A549 (cell line): Measurements from ENCODE around the gene MRPL28. TPM values are rescaled to one million over a fixed set of nuclear protein-coding genes. Genes with fewer than 3 reads are reported as not detected.

ENCODE experiments used
- ATAC-seq, 2 experiments: fragments of 200-7000 bp in 1 of 2; fragments of >200 bp in 1 of 2; cut with Nextera tagmentation in 1 of 2; cut with Tn5 transposase in 1 of 2; 3 replicates each; pipeline versions ENCODE4 v1.8.0 to v1.9.1; 2018 to 2020; ENCODE audit warnings: mild to moderate bottlenecking in 1 of 2, moderate library complexity in 1 of 2
- CTCF ChIA-PET: fragments of 300-600 bp; sonication (Branson Sonifier 250); formaldehyde crosslinking; extraction: SDS; loops from one replicate; lab custom pipeline; 2021; ENCODE audit warnings: antibody characterized with exemption, inconsistent platforms; lab: Yijun Ruan, JAX
- POLR2A ChIA-PET: fragments of 350-600 bp; formaldehyde crosslinking; extraction: SDS; loops from one replicate; lab custom pipeline; 2021; ENCODE audit warnings: antibody characterized with exemption, inconsistent platforms; lab: Yijun Ruan, JAX
- DNase-seq, 2 experiments: peaks; one replicate each; pipeline versions ENCODE4 v3.0.0 to v3.0.0-alpha.2; 2011 to 2016; ENCODE audit warnings: low read depth in 1 of 2, low spot score in 1 of 2
- FAIRE-seq: peaks from 2 replicates; lab custom pipeline; 2011; peaks lifted over from hg19 to GRCh38; lab: Jason Lieb, UNC
- H3K27ac ChIP-seq, 2 experiments: fragments of >200 bp; sonication (Bioruptor Twin); formaldehyde crosslinking; 3 replicates each; pipeline ENCODE4 v1.5.1; 2016 to 2017
- H3K4me1 ChIP-seq: fragments of >200 bp; sonication (Bioruptor Twin); formaldehyde crosslinking; 3 replicates; pipeline ENCODE4 v1.6.1; 2016
- H3K4me2 ChIP-seq: fragments of >200 bp; sonication (Bioruptor Twin); formaldehyde crosslinking; 3 replicates; pipeline ENCODE4 v1.6.1; 2016
- H3K4me3 ChIP-seq: fragments of >200 bp; sonication (Bioruptor Twin); formaldehyde crosslinking; 3 replicates; pipeline ENCODE4 v1.5.1; 2016
- H3K9me3 ChIP-seq: fragments of >200 bp; sonication (Bioruptor Twin); formaldehyde crosslinking; 3 replicates; pipeline ENCODE4 v1.6.1; 2016
- BHLHE40 ChIP-seq: IDR thresholded peaks from 2 replicates; pipeline ENCODE4 v1.6.1; 2012; ENCODE audit warnings: low read depth, low read length, inconsistent platforms
- CEBPB ChIP-seq, 2 experiments: fragments of >200 bp in 1 of 2; sonication (Bioruptor Twin) in 1 of 2; formaldehyde crosslinking in 1 of 2; IDR thresholded peaks; 2 replicates each; pipeline ENCODE4 v1.6.1; 2012 to 2016
- EP300 ChIP-seq, 2 experiments: fragments of >200 bp; sonication (Bioruptor Twin); formaldehyde crosslinking; IDR thresholded peaks; 2 replicates in 1 of 2; 3 replicates in 1 of 2; pipeline ENCODE4 v1.6.1; 2016 to 2017
- ESRRA ChIP-seq: fragments of 150-350 bp; IDR thresholded peaks from 2 replicates; pipeline ENCODE4 v1.6.1; 2014; ENCODE audit warnings: mild to moderate bottlenecking, low read length, borderline replicate concordance
- FOXS1 ChIP-seq: fragments of 250-450 bp; sonication (Bioruptor Pico); IDR thresholded peaks from 2 replicates; pipeline ENCODE4 v1.5.0; 2020; ENCODE audit warnings: mild to moderate bottlenecking, moderate library complexity
- GATA3 ChIP-seq: IDR thresholded peaks from 2 replicates; pipeline ENCODE4 v1.6.1; 2012; ENCODE audit warnings: borderline replicate concordance
- HEYL ChIP-seq: fragments of 250-450 bp; sonication (Bioruptor Pico); IDR thresholded peaks from 2 replicates; pipeline ENCODE4 v1.8.0; 2021; ENCODE audit warnings: mild to moderate bottlenecking, moderate library complexity
- HOXB13 ChIP-seq: fragments of 250-450 bp; sonication (Bioruptor Pico); IDR thresholded peaks from 2 replicates; pipeline ENCODE4 v1.5.0; 2020; ENCODE audit warnings: low read depth, mild to moderate bottlenecking, moderate library complexity
- HOXB5 ChIP-seq: fragments of 250-450 bp; sonication (Bioruptor Pico); IDR thresholded peaks from 2 replicates; pipeline ENCODE4 v1.5.0; 2020; ENCODE audit warnings: mild to moderate bottlenecking, moderate library complexity
- MAFK ChIP-seq: fragments of 450-650 bp; IDR thresholded peaks from 2 replicates; pipeline ENCODE4 v1.6.1; 2014; ENCODE audit not compliant: partially characterized antibody
- MAZ ChIP-seq: fragments of 150-350 bp; IDR thresholded peaks from 2 replicates; pipeline ENCODE4 v1.6.1; 2014; ENCODE audit warnings: antibody characterized with exemption, low read depth, low read length, borderline replicate concordance
- NR3C1 ChIP-seq: fragments of >200 bp; sonication (Bioruptor Twin); formaldehyde crosslinking; IDR thresholded peaks from 3 replicates; pipeline ENCODE4 v1.6.1; 2017
- PHF8 ChIP-seq: fragments of 200-600 bp; sonication (generic); IDR thresholded peaks from 2 replicates; pipeline ENCODE4 v1.6.1; 2016; ENCODE audit warnings: low read depth, mild to moderate bottlenecking, antibody characterized with exemption, moderate library complexity, borderline replicate concordance
- RAD21 ChIP-seq, 2 experiments: fragments of >200 bp in 1 of 2; sonication (Bioruptor Twin) in 1 of 2; formaldehyde crosslinking in 1 of 2; IDR thresholded peaks in 1 of 2; conservative IDR thresholded peaks in 1 of 2; 2 replicates in 1 of 2; 3 replicates in 1 of 2; pipeline ENCODE4 v1.6.1; 2012 to 2018; ENCODE audit warnings: inconsistent platforms in 1 of 2
- RARB ChIP-seq: fragments of 250-450 bp; sonication (Bioruptor Pico); IDR thresholded peaks from 2 replicates; pipeline ENCODE4 v1.8.0; 2021; ENCODE audit warnings: mild to moderate bottlenecking, moderate library complexity
- RCOR1 ChIP-seq: fragments of 150-350 bp; IDR thresholded peaks from 2 replicates; pipeline ENCODE4 v1.6.1; 2014; ENCODE audit warnings: antibody characterized with exemption, low read length, low read depth
- RFX5 ChIP-seq: fragments of 450-650 bp; IDR thresholded peaks from 2 replicates; pipeline ENCODE4 v1.7.1; 2014; ENCODE audit warnings: antibody characterized with exemption, mild to moderate bottlenecking, moderate library complexity
- RNF2 ChIP-seq: fragments of 200-600 bp; sonication (generic); IDR thresholded peaks from 2 replicates; pipeline ENCODE4 v1.6.1; 2016; ENCODE audit warnings: low read depth, mild to moderate bottlenecking, antibody characterized with exemption, moderate library complexity, borderline replicate concordance
- SREBF2 ChIP-seq: fragments of 450-650 bp; IDR thresholded peaks from 2 replicates; pipeline ENCODE4 v1.6.1; 2014; ENCODE audit warnings: mild to moderate bottlenecking, moderate library complexity
- TP53 ChIP-seq: fragments of 250-450 bp; sonication (Bioruptor Pico); IDR thresholded peaks from 2 replicates; pipeline ENCODE4 v1.5.0; 2021; ENCODE audit warnings: mild to moderate bottlenecking, moderate library complexity
- ZC3H11A ChIP-seq: fragments of 450-650 bp; IDR thresholded peaks from 2 replicates; pipeline ENCODE4 v1.6.1; 2014; ENCODE audit warnings: antibody characterized with exemption, mild to moderate bottlenecking
- ZFP36 ChIP-seq: fragments of 450-650 bp; IDR thresholded peaks from 2 replicates; pipeline ENCODE4 v1.6.1; 2014; ENCODE audit warnings: borderline replicate concordance; ENCODE audit not compliant: partially characterized antibody
- WGBS: methylation state at CpG from one replicate; pipeline ENCODE4 v1.1.6; 2017; ENCODE audit errors: missing lambda C conversion rate; 5-methylcytosine and 5-hydroxymethylcytosine counted together
- polyA plus RNA-seq, 4 experiments: library from polyadenylated mRNA; depleted of rRNA in 3 of 4; stranded (reverse); fragments of >200 nt; fragmentation: RNase III in 1 of 4; extraction: RNeasy Plus Mini Kit Qiagen cat#74134 plus additional on column Dnase treatment in 1 of 4; gene quantifications; 2 replicates in 3 of 4; 3 replicates in 1 of 4; pipeline ENCODE4 v1.2.3, GENCODE V29; 2011 to 2017
- TF ChIP-seq, protein P1 (sequence below): fragments of >200 bp; sonication (Bioruptor Twin); formaldehyde crosslinking; IDR thresholded peaks from 3 replicates; pipeline ENCODE4 v1.6.1; 2016
- TF ChIP-seq, protein P2 (sequence below): fragments of 450-650 bp; IDR thresholded peaks from 2 replicates; pipeline ENCODE4 v1.6.1; 2014; ENCODE audit warnings: antibody characterized with exemption
- TF ChIP-seq, protein P3 (sequence below): IDR thresholded peaks from 2 replicates; pipeline ENCODE4 v1.6.1; 2012

MRPL28 gene
- polyA plus RNA-seq, 2 of the 4 experiments (the other 2 are of a cell fraction), result 130 to 139 TPM

DNA sequence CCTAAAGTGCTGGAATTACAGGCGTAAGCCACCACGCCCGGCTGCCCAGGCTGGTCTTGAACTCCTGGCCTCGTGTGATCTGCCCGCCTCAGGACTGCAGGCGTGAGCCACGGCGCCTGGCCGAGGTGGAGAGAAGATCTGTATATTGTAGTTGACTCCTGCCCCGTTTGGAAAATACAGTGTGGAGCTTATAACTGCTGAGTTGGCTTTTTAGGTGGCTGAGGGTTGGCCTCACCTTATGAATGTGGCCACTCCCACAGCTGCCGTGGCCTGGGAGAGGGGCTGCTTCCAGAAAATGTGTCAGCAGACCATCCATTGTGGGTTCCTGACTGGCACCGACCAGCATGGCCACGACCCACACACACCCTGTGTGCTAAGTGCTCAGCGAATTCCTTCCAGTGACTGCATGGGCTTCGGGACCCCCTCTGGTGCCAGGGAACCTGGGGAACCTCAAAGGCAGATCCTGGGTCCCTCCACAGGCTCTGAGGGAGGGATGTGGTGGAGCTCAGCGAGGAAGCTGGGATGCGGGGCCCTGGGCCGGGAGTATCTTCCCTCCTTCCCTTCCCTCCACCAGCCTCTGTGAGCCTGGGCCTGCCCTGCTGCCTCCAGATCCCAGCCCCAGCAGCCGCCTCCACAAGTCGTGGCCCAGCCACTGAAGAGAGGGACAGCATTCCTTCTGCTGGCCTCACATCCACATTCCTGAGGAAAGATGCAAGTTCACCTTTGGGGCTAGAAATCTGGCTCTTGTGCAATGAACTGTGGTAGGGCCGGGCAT is 44.2 kb upstream of the MRPL28 start:
- ATAC-seq (peak in 1 of 2 experiments; percentile 22; a peak in 2 of 6 replicates), FAIRE-seq (no peak), DNase-seq (no peak)
- H3K9me3 ChIP-seq, result no peaks in the 10 kb centered on the region
- no peak overlapping the region for H3K27ac ChIP-seq
- TF ChIP-seq ZC3H11A (no peak), MAFK (peak; percentile 95)
- no peaks in the 10 kb centered on the region for H3K4me1 ChIP-seq
- H3K4me3 ChIP-seq, result no peak overlapping the region
- no peak overlapping the region for H3K4me2 ChIP-seq
- ChIA-PET CTCF (interaction anchor here (1.3 to 1.6 kb wide), 2 partner anchors 9 to 349 kb away, joined by 3 to 5 read pairs; no protein-coding TSS in a partner anchor), POLR2A (interaction anchor here (0.9 kb wide), 1 partner anchor 13 kb away, joined by 3 read pairs; the partner anchor contains the start of gene DECR2)
- 83% methylated on average over 21 of the region's 21 CpGs for WGBS

DNA sequence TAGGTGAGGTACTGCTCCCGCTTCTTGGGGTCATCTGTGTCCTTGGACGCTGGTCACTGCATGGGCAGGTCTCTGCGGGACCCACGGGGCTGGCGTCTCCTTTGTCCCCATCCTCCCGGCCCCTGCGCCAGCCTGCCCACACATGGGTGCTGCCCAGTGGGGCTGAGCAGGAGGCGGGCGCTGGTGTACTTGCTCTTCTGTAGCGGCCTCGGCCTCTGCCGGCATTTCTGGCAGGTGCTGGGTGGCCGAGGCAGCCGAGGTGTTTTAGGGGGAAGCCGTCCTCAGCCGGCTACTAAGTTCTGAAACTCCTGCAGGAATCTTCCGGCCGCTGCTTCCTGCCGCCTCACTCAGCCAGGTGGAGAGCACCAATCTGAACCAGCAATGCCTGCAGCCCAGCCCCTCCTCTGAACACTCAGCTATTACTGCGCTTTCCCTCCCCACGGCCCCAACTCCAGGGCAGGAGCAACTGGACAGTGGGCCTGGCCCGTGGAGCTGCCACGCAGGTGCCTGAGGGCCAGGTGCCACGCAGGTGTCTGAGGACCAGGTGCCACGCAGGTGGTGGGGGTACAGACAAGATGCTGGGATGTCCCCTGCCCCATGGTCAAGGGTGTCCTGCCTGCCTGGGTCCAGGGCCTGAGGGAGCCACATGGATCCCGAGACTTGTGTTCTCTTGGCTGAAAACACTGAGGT is 41.4 kb upstream of the MRPL28 start:
- Histone ChIP-seq H3K4me3 (no peak overlapping the region), H3K9me3 (no peaks in the 10 kb centered on the region), H3K4me2 (no peak overlapping the region), H3K27ac (no peak overlapping the region), H3K4me1 (no peaks in the 10 kb centered on the region)
- ChIA-PET POLR2A (no interaction called here), CTCF (interaction anchor here (0.8 kb wide), 1 partner anchor 71 kb away, joined by 4 read pairs; no protein-coding TSS in a partner anchor)
- FAIRE-seq, result no peak
- no peak for DNase-seq
- WGBS, result 96% methylated on average over 16 of the region's 26 CpGs
- ATAC-seq, result no peak
- TF ChIP-seq, protein P1, sequence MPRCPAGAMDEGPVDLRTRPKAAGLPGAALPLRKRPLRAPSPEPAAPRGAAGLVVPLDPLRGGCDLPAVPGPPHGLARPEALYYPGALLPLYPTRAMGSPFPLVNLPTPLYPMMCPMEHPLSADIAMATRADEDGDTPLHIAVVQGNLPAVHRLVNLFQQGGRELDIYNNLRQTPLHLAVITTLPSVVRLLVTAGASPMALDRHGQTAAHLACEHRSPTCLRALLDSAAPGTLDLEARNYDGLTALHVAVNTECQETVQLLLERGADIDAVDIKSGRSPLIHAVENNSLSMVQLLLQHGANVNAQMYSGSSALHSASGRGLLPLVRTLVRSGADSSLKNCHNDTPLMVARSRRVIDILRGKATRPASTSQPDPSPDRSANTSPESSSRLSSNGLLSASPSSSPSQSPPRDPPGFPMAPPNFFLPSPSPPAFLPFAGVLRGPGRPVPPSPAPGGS, result no peak
- TF ChIP-seq HOXB13 (CRISPR knock-in tag) (no peak), NR3C1 (no peak), RNF2 (no peak)

DNA sequence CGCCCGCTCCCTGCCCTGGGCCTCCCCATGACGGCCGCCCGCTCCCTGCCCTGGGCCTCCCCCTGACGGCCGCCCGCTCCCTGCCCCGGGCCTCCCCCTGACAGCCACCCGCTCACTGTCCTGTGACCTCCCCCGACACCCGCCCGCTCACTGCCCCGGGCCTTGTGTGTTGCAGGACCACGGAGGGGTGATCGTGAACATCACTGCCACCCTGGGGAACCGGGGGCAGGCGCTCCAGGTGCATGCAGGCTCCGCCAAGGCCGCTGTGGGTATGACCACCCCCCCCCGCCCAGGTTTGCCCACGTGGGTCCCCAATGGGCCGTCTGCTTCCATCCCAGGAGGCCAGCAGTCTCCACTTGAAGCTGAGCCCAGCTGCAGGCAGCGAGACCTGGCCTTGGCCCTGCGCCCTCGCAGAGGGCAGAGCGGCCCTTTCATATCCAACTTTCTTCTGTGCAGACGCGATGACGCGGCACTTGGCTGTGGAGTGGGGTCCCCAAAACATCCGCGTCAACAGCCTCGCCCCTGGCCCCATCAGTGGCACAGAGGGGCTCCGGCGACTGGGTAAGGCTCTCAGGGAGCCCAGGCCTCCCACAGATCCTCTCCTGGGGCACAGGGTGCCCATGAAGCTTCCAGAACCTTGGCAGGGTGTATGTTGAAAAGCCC is 40.3 kb upstream of the MRPL28 start:
- CTCF ChIA-PET, result interaction anchor here (0.6 to 0.7 kb wide), 2 partner anchors 14 to 166 kb away, joined by 3 read pairs; no protein-coding TSS in a partner anchor
- DNase-seq (no peak), FAIRE-seq (no peak), ATAC-seq (no peak; a peak in 1 of 6 replicates)
- TF ChIP-seq RCOR1 (no peak), RFX5 (no peak), CEBPB (IDR thresholded peaks at IDR 0.05) (no peak), TP53 (no peak), MAZ (no peak), FOXS1 (CRISPR knock-in tag) (no peak), RAD21 (conservative IDR thresholded peaks at IDR 0.05 in 1 of 2, IDR thresholded peaks at IDR 0.05 in 1 of 2) (no peak), RARB (CRISPR knock-in tag) (no peak), ZFP36 (no peak), EP300 (IDR thresholded peaks at IDR 0.05) (no peak), PHF8 (no peak), HEYL (no peak), BHLHE40 (no peak), ESRRA (no peak), HOXB5 (no peak), GATA3 (no peak), SREBF2 (no peak)
- TF ChIP-seq, protein P2, sequence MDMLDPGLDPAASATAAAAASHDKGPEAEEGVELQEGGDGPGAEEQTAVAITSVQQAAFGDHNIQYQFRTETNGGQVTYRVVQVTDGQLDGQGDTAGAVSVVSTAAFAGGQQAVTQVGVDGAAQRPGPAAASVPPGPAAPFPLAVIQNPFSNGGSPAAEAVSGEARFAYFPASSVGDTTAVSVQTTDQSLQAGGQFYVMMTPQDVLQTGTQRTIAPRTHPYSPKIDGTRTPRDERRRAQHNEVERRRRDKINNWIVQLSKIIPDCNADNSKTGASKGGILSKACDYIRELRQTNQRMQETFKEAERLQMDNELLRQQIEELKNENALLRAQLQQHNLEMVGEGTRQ, result no peak
- TF ChIP-seq, protein P3, sequence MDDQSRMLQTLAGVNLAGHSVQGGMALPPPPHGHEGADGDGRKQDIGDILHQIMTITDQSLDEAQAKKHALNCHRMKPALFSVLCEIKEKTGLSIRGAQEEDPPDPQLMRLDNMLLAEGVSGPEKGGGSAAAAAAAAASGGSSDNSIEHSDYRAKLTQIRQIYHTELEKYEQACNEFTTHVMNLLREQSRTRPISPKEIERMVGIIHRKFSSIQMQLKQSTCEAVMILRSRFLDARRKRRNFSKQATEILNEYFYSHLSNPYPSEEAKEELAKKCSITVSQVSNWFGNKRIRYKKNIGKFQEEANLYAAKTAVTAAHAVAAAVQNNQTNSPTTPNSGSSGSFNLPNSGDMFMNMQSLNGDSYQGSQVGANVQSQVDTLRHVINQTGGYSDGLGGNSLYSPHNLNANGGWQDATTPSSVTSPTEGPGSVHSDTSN, result no peak
- Histone ChIP-seq H3K27ac (no peak overlapping the region), H3K4me3 (no peak overlapping the region), H3K9me3 (no peaks in the 10 kb centered on the region), H3K4me1 (no peaks in the 10 kb centered on the region), H3K4me2 (no peak overlapping the region)
- 89% methylated on average over 14 of the region's 36 CpGs for WGBS
- POLR2A ChIA-PET, result no interaction called here
